ENCODE measurements around the gene DICER1.

The DICER1 gene

GRCh38 chr14:95125221-95125620 lies 32.1 kb downstream of the DICER1 start:
- DNase-seq (ENCODE audit: low read depth in 2 of 2): no peak

DNA sequence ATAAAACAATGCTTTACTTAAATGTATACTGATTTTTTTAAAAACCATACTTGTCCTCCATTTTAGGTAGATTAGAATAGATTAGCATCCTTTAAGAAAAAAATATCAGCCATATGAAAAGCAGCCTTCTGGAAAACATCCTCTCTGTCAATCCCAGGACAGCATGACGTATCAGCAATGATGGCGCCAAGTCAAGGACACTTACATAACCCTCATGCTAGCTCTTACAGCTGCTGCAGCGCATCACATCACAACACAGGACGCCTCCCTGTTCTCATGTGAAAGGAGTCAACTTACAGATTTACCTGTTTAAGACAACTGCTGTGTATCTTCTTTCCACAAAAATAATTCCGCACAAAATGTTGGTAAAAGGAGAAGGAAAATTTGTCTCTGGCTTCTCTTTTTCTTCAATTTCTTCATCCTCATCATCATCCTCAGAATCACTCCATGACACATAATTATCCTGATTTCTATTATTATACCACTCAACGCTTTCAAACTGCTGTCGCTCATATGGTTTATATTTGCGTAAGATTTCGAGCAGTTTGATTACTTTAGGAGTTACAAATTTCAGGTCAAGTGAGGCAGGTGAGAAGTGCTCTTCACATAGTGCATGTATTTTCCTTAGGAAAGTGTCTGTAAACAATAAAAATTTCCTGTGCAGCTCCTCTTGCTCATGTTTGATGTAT lies 33.3 kb downstream of the DICER1 start:
- no peak for DNase-seq (ENCODE audit: low read depth in 2 of 2)

DNA sequence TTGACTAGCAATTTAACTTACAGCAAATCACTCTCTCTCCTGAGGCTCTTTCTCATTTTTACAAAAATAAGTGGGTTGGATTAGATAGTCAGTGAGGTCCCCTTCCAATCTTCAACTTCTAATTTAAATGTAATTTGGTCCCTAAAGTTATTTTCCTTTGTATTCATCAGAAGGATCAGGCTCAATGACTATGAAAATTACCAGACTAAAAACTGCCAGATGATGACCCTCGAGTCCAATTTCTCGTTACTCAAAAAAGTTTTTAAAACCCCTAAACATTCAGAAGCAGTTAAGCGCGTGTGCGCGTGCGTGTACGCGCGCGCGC lies 34.7 kb downstream of the DICER1 start:
- no peak for DNase-seq (ENCODE audit: low read depth in 2 of 2)

GRCh38 chr14:95121911-95122620 lies 35.3 kb downstream of the DICER1 start:
- DNase-seq (ENCODE audit: low read depth in 2 of 2): no peak

- DNase-seq (ENCODE audit: low read depth in 2 of 2): no peak
These were observed 38.0 kb downstream of the DICER1 start for GRCh38 chr14:95119336-95119735.

GRCh38 chr14:95117937-95118721 lies 39.2 kb downstream of the DICER1 start:
- DNase-seq (ENCODE audit: low read depth in 2 of 2): no peak

DNA sequence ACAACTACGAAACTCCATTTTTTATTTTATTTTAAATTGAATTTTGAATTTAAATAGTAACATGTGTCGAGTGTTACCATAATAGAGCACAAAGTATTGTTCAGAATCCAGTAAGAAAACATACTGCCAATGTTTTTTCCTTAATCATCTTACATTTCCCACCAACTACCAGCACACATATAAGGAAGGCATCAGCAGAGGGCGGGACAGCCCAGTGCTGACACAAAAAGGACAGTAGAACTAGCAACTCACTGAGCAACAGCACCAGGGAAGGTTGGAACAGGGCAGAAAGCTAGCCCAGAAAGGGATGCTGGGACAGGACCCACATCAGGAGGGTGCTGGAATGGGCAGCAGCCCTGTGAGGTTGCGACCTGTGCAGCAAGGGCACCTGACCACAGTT lies 43.9 kb downstream of the DICER1 start:
- no peak for DNase-seq (ENCODE audit: low read depth in 2 of 2)

GRCh38 chr14:95111507-95112164 lies 45.7 kb downstream of the DICER1 start:
- no peak for DNase-seq (ENCODE audit: low read depth in 2 of 2)

GRCh38 chr14:95110178-95110577 lies 47.2 kb downstream of the DICER1 start:
- DNase-seq (ENCODE audit: low read depth in 2 of 2): no peak

- no peak for DNase-seq (ENCODE audit: low read depth in 2 of 2)
These were observed 49.6 kb downstream of the DICER1 start for GRCh38 chr14:95107711-95108110.

- no peak for DNase-seq (ENCODE audit: low read depth in 2 of 2)
These were observed 50.4 kb downstream of the DICER1 start for GRCh38 chr14:95106971-95107370.

DNA sequence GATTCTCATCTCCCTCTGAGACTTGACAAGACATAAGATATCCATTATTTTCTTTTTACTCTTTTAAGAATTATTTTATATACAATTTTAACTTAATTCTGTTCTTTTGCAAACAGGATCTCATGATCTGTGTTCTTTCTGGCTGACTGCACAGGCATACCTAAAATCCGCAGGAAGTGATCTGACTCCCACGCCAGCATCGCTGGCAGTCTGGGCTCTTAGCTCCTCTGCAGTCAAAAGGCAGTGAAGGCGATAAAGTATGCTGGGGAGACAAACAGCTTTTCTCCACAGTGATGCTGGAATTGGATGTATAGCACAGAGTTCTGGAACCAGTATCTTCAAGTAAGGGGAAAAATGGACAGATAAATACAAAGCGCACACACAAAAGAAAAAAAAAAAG lies 52.4 kb downstream of the DICER1 start:
- no peak for DNase-seq (ENCODE audit: low read depth in 2 of 2)

- no peak for DNase-seq (ENCODE audit: low read depth in 2 of 2)
These were observed 54.7 kb downstream of the DICER1 start for GRCh38 chr14:95102680-95103044.

DNA sequence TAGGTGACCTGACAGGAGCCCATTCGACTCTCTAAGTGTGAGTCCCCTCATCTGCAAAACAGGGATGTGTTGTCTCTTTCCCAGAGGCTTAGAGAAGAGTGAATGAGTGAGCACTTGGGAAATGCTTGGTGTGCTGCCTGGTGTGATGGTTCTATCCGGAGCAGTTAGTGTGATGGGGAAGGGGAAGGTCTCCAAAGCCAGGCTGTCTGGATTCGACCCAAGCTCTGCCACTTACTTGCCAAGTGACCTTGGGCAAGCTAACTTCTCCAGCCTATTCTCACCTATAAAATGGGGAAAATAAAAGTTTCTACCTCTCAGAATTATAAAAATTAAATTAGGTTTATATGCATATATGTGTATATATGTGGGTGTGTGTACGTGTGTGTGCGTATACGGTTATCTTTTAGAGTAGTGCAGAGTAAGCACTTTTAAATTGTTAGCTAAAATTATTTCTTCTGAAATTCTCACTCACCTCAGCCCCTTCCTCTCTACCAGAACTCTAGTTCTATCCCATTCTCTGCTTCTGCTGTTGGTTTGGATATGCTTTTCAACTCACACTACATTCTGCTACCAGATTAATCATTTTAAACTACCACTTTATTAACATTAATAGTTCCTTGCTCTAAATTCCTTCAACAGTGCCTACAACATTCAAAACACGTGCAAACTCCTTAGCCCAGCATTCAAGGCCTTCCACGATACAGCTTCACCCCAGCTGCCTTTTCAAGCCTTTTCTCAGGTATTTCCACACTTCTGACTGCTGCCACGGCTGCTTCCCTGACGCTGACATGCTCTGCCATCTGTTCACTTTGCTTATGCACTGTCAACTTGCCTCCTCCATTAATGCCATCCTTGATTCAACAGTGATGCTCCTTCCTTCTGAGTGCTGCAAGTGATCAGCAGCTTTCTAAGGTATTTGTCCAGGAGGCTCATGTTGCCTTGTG lies 55.3 kb downstream of the DICER1 start:
- DNase-seq (ENCODE audit: low read depth in 2 of 2): no peak

DNA sequence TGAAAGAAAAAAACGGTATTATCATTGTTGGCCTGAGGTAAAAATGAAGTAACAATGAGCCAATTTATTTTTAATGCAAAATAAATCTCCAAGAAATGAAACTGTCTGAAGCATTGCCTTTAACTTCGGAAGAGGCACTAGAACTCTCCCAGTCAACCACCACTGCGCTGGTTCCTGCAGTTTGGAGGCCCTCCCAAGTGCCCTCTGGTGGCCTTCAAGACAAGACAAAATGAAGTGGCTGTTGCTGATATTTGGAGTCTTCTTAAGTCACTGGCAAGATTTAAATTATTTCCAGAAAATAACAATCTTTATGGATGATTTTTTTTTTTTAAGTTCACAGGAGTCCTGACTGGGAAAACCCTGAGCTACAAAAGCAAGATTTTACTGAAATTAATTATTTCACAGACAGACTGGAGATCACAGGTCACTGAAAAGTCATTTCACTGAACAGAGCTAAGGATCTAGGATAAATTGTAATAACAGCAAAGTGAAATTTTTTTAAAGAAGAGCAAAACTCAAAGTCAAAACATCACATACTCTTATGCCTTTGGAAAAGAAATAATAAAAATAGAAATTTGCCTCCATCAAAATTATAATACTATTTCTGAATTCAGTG lies 58.2 kb downstream of the DICER1 start:
- no peak for DNase-seq (ENCODE audit: low read depth in 2 of 2)

DNA sequence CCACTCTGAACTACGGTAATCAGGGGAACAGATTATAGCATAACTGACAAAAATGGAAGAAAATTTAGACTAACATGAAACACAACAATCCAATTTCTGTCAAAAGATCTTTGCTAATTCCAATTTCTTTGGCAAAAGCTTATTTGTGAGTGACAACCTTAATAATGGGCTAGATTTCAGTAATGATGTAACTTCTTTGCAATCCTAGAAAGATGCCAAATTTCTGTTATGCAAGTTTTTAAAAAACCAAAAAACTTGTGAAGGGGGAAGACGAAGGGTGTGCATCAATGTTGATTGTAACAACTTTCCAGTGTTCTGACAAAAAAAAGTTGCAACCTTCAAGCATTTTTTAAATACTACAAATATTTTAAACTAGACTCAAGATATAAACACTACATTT lies 59.9 kb downstream of the DICER1 start:
- DNase-seq (ENCODE audit: low read depth in 2 of 2): no peak

GRCh38 chr14:95096476-95096875 lies 60.9 kb downstream of the DICER1 start:
- DNase-seq (ENCODE audit: low read depth in 2 of 2): no peak

DNA sequence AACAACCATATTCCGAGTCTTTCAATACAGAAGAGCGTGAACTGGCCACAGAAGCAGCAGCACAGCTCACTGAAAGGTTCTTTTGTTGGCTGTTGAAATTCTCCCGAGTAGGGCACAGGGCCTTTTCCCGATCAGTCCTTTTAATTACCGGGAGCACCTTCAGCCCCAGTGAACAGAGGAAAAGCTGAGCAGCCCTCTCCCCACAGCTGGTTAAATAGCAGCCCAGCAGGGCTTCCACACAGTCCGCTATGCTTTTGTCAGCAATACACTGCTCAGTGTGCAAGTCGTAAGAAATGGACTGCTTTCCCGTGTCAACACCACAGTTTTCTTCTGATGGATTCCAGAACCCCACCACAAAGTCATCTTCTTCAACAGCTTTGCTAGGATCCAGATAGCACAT lies 61.3 kb downstream of the DICER1 start:
- no peak for DNase-seq (ENCODE audit: low read depth in 2 of 2)

- no peak for DNase-seq (ENCODE audit: low read depth in 2 of 2)
These were observed 64.6 kb downstream of the DICER1 start for GRCh38 chr14:95092723-95093122.

DNA sequence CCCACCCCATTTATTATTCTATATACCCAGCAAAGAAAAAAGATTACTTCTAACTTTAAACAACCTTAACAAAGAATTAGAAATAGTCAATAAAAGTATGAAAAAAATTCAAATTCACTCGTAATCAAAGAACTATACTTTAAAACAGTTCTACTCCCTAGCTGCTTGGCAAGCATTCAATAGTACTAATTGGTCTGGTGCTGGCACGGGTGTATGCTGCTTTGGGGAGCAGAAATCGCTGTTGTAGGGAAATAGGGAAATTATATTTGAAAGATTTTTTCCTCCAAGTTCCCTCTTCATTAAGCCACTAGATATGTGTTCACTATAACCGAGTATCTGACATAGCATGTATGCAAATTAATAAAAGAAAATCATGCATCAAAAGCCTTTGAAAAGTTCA lies 65.7 kb downstream of the DICER1 start:
- no peak for DNase-seq (ENCODE audit: low read depth in 2 of 2)

DNA sequence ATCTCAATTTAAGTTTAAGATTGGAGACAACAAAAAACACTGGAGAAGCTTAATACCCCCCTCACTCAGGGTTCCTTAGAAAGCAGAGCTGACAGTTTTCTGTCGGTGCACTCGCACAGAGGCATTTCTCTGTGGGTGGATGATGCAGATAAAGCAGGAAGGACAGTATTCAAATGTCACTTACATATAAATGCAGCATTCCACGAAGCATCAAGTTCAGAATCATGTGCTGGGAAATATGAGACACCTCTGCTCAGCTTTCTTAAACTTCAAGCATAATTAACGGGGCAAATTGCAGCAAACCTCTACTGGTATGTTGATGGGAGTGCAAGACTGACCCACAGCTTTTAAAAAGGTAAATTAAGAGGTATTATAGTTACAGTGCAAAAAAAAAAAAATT lies 68.7 kb downstream of the DICER1 start:
- DNase-seq (ENCODE audit: low read depth in 2 of 2): no peak

Data from stimulated activated CD8-positive, alpha-beta memory T cell treated with anti-CD3 and anti-CD28 coated beads, Interleukin-7, amount 100 ng/mL, for 1 hour (primary cell).